Osteocyte (in vitro differentiated cells): Measurements from ENCODE around the gene SLC8A2. TPM values are rescaled to one million over a fixed set of nuclear protein-coding genes. Genes with fewer than 3 reads are reported as not detected.

Experiments used
- DNase-seq: peaks from one replicate; pipeline ENCODE4 v3.0.0; 2021; ENCODE audit warnings: mixed read lengths; ENCODE audit not compliant: unreplicated experiment; ENCODE audit errors: extremely low spot score
- H3K27ac Mint-ChIP-seq: one replicate; pipeline ENCODE4 v1.8.0; 2021; ENCODE audit warnings: mild to moderate bottlenecking, mixed read lengths; ENCODE audit not compliant: unreplicated experiment
- H3K27me3 Mint-ChIP-seq: one replicate; pipeline ENCODE4 v1.8.0; 2021; ENCODE audit warnings: mixed read lengths; ENCODE audit not compliant: unreplicated experiment
- H3K36me3 Mint-ChIP-seq: one replicate; pipeline ENCODE4 v1.8.0; 2021; ENCODE audit warnings: mixed read lengths; ENCODE audit not compliant: unreplicated experiment
- H3K4me1 Mint-ChIP-seq: one replicate; pipeline ENCODE4 v1.8.0; 2021; ENCODE audit warnings: mixed read lengths; ENCODE audit not compliant: unreplicated experiment
- H3K4me3 Mint-ChIP-seq: one replicate; pipeline ENCODE4 v1.8.0; 2021; ENCODE audit warnings: mild to moderate bottlenecking, moderate library complexity, mixed read lengths; ENCODE audit not compliant: unreplicated experiment
- H3K9me3 Mint-ChIP-seq: one replicate; pipeline ENCODE4 v1.8.0; 2021; ENCODE audit warnings: mixed read lengths; ENCODE audit not compliant: unreplicated experiment
- CTCF ChIP-seq: fragments of 200-600 bp; sonication (generic); IDR thresholded peaks from 2 replicates; pipeline ENCODE4 v1.5.0; 2021; ENCODE audit warnings: antibody characterized with exemption, mild to moderate bottlenecking, moderate library complexity
- total RNA-seq: library from RNA; stranded (reverse); gene quantifications from 2 replicates; pipeline ENCODE4 v1.2.1, GENCODE V29; 2021

Gene SLC8A2
- total RNA-seq, 1 donor from 2014 or later: not detected

DNA sequence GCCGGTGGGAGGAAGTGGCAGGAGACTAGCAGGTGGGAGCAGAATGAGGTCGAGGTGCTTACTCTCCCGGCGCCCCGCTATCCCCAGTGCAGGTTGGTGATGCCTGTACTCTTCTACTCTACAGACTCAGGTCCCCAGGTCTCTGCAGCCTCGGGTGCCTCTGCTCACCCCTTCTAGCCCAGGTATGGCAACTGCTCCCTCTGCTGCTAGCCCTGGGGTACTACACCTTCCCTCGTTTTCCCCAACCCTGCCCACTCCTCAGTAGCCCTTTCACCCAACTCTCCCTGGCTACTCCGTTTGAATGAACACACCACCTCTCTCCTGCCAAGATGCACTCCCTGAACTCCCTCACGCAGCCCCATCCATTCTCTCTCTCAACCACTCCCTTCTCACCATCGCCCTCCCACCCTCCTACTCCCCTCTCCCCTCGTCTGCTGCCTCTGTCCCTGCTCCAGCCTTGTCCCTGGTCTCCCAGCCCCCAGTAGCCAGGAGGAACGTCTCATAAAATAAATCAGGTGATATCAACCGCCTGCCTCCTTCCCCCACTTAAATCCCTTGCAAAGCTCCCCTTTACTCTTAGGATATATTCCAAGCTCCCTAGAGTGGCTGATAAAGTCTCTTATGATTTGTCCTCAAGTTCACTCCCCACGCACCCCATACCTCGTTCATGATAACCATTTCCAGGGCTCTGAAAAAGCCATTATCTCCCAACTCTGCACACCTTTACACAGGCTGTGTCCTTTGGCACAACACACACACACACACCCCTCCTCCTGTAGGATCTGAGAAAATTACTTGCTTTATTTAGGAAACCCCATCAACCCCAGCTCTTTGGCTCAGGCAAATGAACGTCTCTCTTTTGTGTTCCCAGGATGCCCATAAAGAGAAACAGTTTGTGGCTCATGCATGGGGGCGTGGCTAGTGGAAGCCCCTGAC lies 44.2 kb downstream of the SLC8A2 start:
- H3K36me3 Mint-ChIP-seq: no peaks in the 10 kb centered on the region
- no peaks in the 10 kb centered on the region for H3K9me3 Mint-ChIP-seq
- peaks cover 12% of the 10 kb centered on the region for H3K4me1 Mint-ChIP-seq
- H3K4me3 Mint-ChIP-seq: peak overlapping the region; percentile 24
- peak; percentile 90 for DNase-seq
- TF ChIP-seq CTCF: peak; percentile 88
- H3K27me3 Mint-ChIP-seq: peaks cover 13% of the 10 kb centered on the region
- H3K27ac Mint-ChIP-seq: no peak overlapping the region

GRCh38 chr19:47423203-47423882 lies 48.4 kb downstream of the SLC8A2 start:
- H3K4me1 Mint-ChIP-seq: peaks cover 25% of the 10 kb centered on the region
- no peak for DNase-seq
- H3K36me3 Mint-ChIP-seq: no peaks in the 10 kb centered on the region
- peaks cover 33% of the 10 kb centered on the region for H3K27me3 Mint-ChIP-seq
- no peak for TF ChIP-seq CTCF
- H3K4me3 Mint-ChIP-seq: no peak overlapping the region
- no peaks in the 10 kb centered on the region for H3K9me3 Mint-ChIP-seq
- no peak overlapping the region for H3K27ac Mint-ChIP-seq

DNA sequence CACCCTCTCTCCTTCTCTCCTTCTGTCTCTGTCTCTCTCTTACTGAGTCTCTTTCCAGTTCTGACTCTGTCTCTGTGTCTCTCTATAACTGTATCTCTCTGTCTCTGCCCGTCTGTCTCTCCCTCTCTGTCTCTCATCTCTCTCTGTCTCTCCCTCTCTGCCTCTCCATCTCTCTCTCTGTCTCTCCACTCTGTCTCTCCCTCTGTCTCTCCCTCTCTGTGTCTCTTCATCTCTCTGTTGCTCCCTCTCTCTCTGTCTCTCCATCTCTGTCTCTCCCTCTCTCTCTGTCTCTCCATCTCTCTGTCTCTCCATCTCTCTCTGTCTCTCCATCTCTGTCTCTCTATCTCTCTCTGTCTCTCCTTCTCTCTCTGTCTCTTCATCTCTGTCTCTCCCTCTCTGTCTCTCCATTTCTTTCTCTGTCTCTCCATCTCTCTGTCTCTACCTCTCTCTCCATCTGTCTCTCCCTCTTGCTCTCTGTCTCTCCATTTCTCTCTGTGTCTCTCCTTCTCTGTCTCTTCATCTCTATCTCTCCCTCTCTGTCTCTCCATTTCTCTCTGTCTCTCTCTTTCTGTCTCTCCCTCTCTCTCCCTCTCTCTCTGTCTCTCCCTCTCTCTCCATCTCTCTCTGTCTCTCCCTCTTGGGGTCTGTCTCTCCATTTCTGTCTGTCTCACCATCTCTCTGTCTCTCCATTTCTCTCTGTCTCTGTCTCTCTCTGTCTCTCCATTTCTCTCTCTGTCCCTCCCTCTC lies 49.1 kb downstream of the SLC8A2 start:
- Mint-ChIP-seq H3K36me3 (no peaks in the 10 kb centered on the region), H3K9me3 (no peaks in the 10 kb centered on the region), H3K27ac (no peak overlapping the region), H3K27me3 (peaks cover 33% of the 10 kb centered on the region), H3K4me3 (peak overlapping the region; percentile 7), H3K4me1 (peaks cover 32% of the 10 kb centered on the region)
- DNase-seq: no peak
- no peak for TF ChIP-seq CTCF

DNA sequence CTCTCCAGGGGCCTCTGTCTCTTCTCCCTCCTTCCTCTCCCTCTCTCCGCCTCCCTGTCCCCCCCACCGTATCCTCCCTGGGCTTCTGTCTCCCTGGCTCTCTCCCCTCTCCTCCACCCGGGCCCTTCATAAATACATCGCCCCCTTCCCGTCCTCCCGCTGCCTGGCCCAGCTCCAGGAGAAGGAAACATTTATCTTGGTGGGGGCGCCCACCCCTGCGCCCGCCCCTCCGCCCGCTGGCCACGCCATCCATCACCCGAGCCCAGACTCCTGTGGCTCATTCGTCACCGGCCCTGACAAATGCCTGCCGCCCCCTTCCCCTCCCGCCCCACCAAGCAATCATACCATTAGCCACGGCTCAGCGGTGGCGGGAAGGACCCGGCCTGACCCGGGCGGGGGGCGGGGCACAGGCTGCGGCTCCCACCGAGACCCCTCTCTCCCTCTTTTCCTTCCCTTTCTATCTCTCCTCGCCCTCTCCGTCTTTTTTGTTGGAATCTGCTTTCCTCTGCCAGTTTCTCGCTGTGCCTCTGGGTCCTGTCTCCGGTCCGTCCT lies 49.8 kb downstream of the SLC8A2 start:
- Mint-ChIP-seq H3K4me3 (peak overlapping the region; percentile 10), H3K36me3 (no peaks in the 10 kb centered on the region), H3K4me1 (peaks cover 38% of the 10 kb centered on the region), H3K9me3 (no peaks in the 10 kb centered on the region), H3K27me3 (peaks cover 33% of the 10 kb centered on the region), H3K27ac (no peak overlapping the region)
- no peak for TF ChIP-seq CTCF
- DNase-seq: no peak
